ENCODE measurements around the gene DOCK1. TPM values are rescaled to one million over a fixed set of nuclear protein-coding genes. Genes with fewer than 3 reads are reported as not detected.

DOCK1 gene
- total RNA-seq, 1 donor from 2014 or later: 57.8 TPM

- peak; percentile 83 for DNase-seq (ENCODE audit: low spot score)
- no peaks in the 10 kb centered on the region for H3K36me3 Mint-ChIP-seq (ENCODE audit: low read depth)
- H3K27ac Mint-ChIP-seq (ENCODE audit: unreplicated experiment): peak overlapping the region; percentile 69
- peaks cover 30% of the 10 kb centered on the region for H3K4me1 Mint-ChIP-seq (ENCODE audit: low read depth)
- H3K4me3 Mint-ChIP-seq (ENCODE audit: unreplicated experiment): peak overlapping the region; percentile 86
- no peaks in the 10 kb centered on the region for H3K9me3 Mint-ChIP-seq (ENCODE audit: low read depth)
- peak; percentile 15 for TF ChIP-seq CTCF (IDR thresholded peaks at IDR 0.05)
- no peaks in the 10 kb centered on the region for H3K27me3 Mint-ChIP-seq (ENCODE audit: low read depth)
Observed at GRCh38 chr10:126905776-126906703, 812 bp downstream of the DOCK1 start.

- H3K27me3 Mint-ChIP-seq (ENCODE audit: low read depth): no peaks in the 10 kb centered on the region
- peak overlapping the region; percentile 69 for H3K27ac Mint-ChIP-seq (ENCODE audit: unreplicated experiment)
- H3K9me3 Mint-ChIP-seq (ENCODE audit: low read depth): no peaks in the 10 kb centered on the region
- peak overlapping the region; percentile 86 for H3K4me3 Mint-ChIP-seq (ENCODE audit: unreplicated experiment)
- DNase-seq (ENCODE audit: low spot score): no peak
- no peak for TF ChIP-seq CTCF (IDR thresholded peaks at IDR 0.05)
- H3K4me1 Mint-ChIP-seq (ENCODE audit: low read depth): peaks cover 28% of the 10 kb centered on the region
- H3K36me3 Mint-ChIP-seq (ENCODE audit: low read depth): no peaks in the 10 kb centered on the region
Observed at GRCh38 chr10:126906704-126907422, 1.6 kb downstream of the DOCK1 start.

GRCh38 chr10:126907423-126907970, 2.3 kb downstream of the DOCK1 start:
- H3K9me3 Mint-ChIP-seq (ENCODE audit: low read depth): no peaks in the 10 kb centered on the region
- H3K27ac Mint-ChIP-seq (ENCODE audit: unreplicated experiment): no peak overlapping the region
- H3K4me1 Mint-ChIP-seq (ENCODE audit: low read depth): peaks cover 23% of the 10 kb centered on the region
- no peaks in the 10 kb centered on the region for H3K36me3 Mint-ChIP-seq (ENCODE audit: low read depth)
- no peaks in the 10 kb centered on the region for H3K27me3 Mint-ChIP-seq (ENCODE audit: low read depth)
- no peak overlapping the region for H3K4me3 Mint-ChIP-seq (ENCODE audit: unreplicated experiment)
- DNase-seq (ENCODE audit: low spot score): peak; percentile 22
- TF ChIP-seq CTCF (IDR thresholded peaks at IDR 0.05): peak; percentile 30

GRCh38 chr10:126908225-126908624, 3.0 kb downstream of the DOCK1 start:
- Mint-ChIP-seq H3K4me1 (ENCODE audit: low read depth) (peaks cover 23% of the 10 kb centered on the region), H3K9me3 (ENCODE audit: low read depth) (no peaks in the 10 kb centered on the region), H3K36me3 (ENCODE audit: low read depth) (no peaks in the 10 kb centered on the region), H3K4me3 (ENCODE audit: unreplicated experiment) (no peak overlapping the region), H3K27me3 (ENCODE audit: low read depth) (no peaks in the 10 kb centered on the region), H3K27ac (ENCODE audit: unreplicated experiment) (no peak overlapping the region)
- DNase-seq (ENCODE audit: low spot score): no peak
- TF ChIP-seq CTCF (IDR thresholded peaks at IDR 0.05): no peak

- Mint-ChIP-seq H3K27me3 (ENCODE audit: low read depth) (no peaks in the 10 kb centered on the region), H3K36me3 (ENCODE audit: low read depth) (no peaks in the 10 kb centered on the region), H3K27ac (ENCODE audit: unreplicated experiment) (no peak overlapping the region), H3K9me3 (ENCODE audit: low read depth) (no peaks in the 10 kb centered on the region), H3K4me3 (ENCODE audit: unreplicated experiment) (no peak overlapping the region), H3K4me1 (ENCODE audit: low read depth) (peaks cover 23% of the 10 kb centered on the region)
- no peak for TF ChIP-seq CTCF (IDR thresholded peaks at IDR 0.05)
- no peak for DNase-seq (ENCODE audit: low spot score)
Observed at GRCh38 chr10:126908729-126909128, 3.5 kb downstream of the DOCK1 start.
